IMR-90 (cell line): Measurements from ENCODE around the gene STARD10.

ENCODE experiments used
- CTCF ChIP-seq: conservative IDR thresholded peaks from 2 replicates; pipeline ENCODE4 v1.5.1; 2012; ENCODE audit warnings: mild to moderate bottlenecking, low read depth, low read length, improper control_type of control experiment
- MAFK ChIP-seq: IDR thresholded peaks from 2 replicates; pipeline ENCODE4 v1.6.1; 2012; ENCODE audit warnings: low read depth, low read length, improper control_type of control experiment
- POLR2A ChIP-seq: IDR thresholded peaks from 2 replicates; pipeline ENCODE4 v1.6.1; 2012; ENCODE audit warnings: mild to moderate bottlenecking, low read depth, low read length
- RFX5 ChIP-seq: IDR thresholded peaks from 2 replicates; pipeline ENCODE4 v1.8.0; 2012; ENCODE audit warnings: low read depth, mild to moderate bottlenecking, low read length, moderate library complexity
- TF ChIP-seq, protein P1 (sequence below): fragments of 150-350 bp; IDR thresholded peaks from 2 replicates; pipeline ENCODE4 v1.6.1; 2016; ENCODE audit warnings: low read depth, mild to moderate bottlenecking, low read length, moderate library complexity, borderline replicate concordance

DNA sequence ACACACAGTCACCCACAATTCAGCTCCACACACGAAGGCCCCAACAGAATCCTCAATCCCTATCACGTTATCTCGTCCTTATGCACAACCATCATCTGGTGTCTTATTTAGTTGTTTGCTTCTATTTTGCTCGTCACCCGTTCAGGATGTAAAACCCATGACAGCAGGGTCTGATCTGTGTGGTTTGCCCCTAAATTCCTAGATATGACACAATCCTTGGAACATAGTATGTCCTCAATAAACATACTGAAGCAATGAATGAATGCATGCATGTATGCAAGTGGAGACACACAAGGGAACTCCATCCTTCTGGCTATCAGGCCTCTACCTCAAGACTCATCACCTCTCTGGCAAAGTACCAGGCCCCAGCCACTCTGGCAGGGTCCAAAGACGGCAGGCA, 20.2 kb downstream of the STARD10 start:
- TF ChIP-seq MAFK (no peak), POLR2A (0 out of 2 replicates have a peak, but pooled peaks have one; percentile 31), RFX5 (no peak), CTCF (no peak)
- TF ChIP-seq, protein P1, sequence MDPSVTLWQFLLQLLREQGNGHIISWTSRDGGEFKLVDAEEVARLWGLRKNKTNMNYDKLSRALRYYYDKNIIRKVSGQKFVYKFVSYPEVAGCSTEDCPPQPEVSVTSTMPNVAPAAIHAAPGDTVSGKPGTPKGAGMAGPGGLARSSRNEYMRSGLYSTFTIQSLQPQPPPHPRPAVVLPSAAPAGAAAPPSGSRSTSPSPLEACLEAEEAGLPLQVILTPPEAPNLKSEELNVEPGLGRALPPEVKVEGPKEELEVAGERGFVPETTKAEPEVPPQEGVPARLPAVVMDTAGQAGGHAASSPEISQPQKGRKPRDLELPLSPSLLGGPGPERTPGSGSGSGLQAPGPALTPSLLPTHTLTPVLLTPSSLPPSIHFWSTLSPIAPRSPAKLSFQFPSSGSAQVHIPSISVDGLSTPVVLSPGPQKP: no peak
